Measurements from ENCODE around the gene ANKRD42.
"Not testable (repeated sequence)": the region's sequence is repeated elsewhere in the genome, so short reads cannot be mapped to it uniquely, and the experiment has no call there.

The ANKRD42 gene

DNA sequence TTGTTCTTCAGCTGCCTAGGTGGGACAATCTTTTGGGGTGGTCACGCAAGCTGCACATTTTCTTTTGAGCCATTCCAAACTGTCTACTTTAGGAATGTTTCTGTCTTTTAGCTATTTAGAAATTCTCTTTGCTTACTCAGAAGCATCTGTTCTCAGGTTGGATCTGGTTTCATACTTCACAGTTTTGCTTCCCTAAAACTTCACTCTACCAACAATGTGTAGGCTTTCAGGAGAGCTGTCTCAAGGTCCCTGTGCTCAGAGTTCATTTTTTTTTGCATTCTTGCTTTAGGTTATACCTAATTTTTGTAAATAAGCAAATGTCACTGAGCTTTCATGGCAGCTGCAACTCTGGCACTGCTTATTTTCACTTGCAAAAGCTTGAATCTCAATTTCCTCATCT lies 55.9 kb downstream of the ANKRD42 start:
- no peak overlapping the region for H3K9ac ChIP-seq (ENCODE audit: low read depth, low read length)
- no peaks in the 10 kb centered on the region for H3K4me1 ChIP-seq (ENCODE audit: control insufficient read depth, insufficient read depth, low read length)
- no peak overlapping the region for H3K27ac ChIP-seq (ENCODE audit: low read depth, low read length)
- no peaks in the 10 kb centered on the region for H3K27me3 ChIP-seq (ENCODE audit: control insufficient read depth, insufficient read depth, low read length)
- no peaks in the 10 kb centered on the region for H3K9me3 ChIP-seq (ENCODE audit: control insufficient read depth, insufficient read depth, low read length)
- no peaks in the 10 kb centered on the region for H3K36me3 ChIP-seq (ENCODE audit: control insufficient read depth, insufficient read depth, low read length)
- H3K4me3 ChIP-seq (ENCODE audit: low read depth, low read length) = no peak overlapping the region

GRCh38 chr11:83249972-83250593 lies 56.6 kb downstream of the ANKRD42 start:
- Histone ChIP-seq H3K9ac (ENCODE audit: low read depth, low read length) (no peak overlapping the region), H3K9me3 (ENCODE audit: control insufficient read depth, insufficient read depth, low read length) (no peaks in the 10 kb centered on the region), H3K36me3 (ENCODE audit: control insufficient read depth, insufficient read depth, low read length) (no peaks in the 10 kb centered on the region), H3K27me3 (ENCODE audit: control insufficient read depth, insufficient read depth, low read length) (no peaks in the 10 kb centered on the region), H3K4me1 (ENCODE audit: control insufficient read depth, insufficient read depth, low read length) (no peaks in the 10 kb centered on the region), H3K27ac (ENCODE audit: low read depth, low read length) (no peak overlapping the region), H3K4me3 (ENCODE audit: low read depth, low read length) (no peak overlapping the region)

- no peaks in the 10 kb centered on the region for H3K27me3 ChIP-seq (ENCODE audit: control insufficient read depth, insufficient read depth, low read length)
- H3K36me3 ChIP-seq (ENCODE audit: control insufficient read depth, insufficient read depth, low read length) = peaks cover 3% of the 10 kb centered on the region; the same call in 1 of the 2 replicates
- H3K27ac ChIP-seq (ENCODE audit: low read depth, low read length) = no peak overlapping the region
- no peaks in the 10 kb centered on the region for H3K9me3 ChIP-seq (ENCODE audit: control insufficient read depth, insufficient read depth, low read length)
- no peak overlapping the region for H3K9ac ChIP-seq (ENCODE audit: low read depth, low read length)
- H3K4me1 ChIP-seq (ENCODE audit: control insufficient read depth, insufficient read depth, low read length) = no peaks in the 10 kb centered on the region
- H3K4me3 ChIP-seq (ENCODE audit: low read depth, low read length) = no peak overlapping the region
Observed at GRCh38 chr11:83252266-83252665, 58.8 kb downstream of the ANKRD42 start.

DNA sequence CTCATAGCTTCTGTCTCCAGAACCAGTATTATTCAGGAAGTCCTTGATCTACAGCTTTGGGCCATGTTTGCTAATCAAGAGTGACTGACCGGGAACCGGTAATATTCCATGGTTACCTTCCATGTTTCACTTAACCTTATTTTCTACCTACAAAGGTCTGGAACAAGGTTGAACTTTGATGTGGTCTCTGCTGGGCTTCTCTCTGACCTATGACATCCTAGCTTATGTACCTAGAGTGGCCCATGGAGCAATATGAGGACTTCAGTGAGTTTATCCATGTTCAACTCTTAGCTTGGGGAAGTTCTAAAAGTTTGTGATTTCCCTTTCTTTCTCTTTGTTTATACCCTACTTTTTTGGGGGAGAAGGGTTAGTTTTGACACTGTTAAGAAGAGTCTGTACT lies 59.4 kb downstream of the ANKRD42 start:
- no peaks in the 10 kb centered on the region for H3K4me1 ChIP-seq (ENCODE audit: control insufficient read depth, insufficient read depth, low read length)
- H3K9me3 ChIP-seq (ENCODE audit: control insufficient read depth, insufficient read depth, low read length) = no peaks in the 10 kb centered on the region
- H3K27ac ChIP-seq (ENCODE audit: low read depth, low read length) = no peak overlapping the region
- H3K27me3 ChIP-seq (ENCODE audit: control insufficient read depth, insufficient read depth, low read length) = no peaks in the 10 kb centered on the region
- no peak overlapping the region for H3K9ac ChIP-seq (ENCODE audit: low read depth, low read length)
- H3K4me3 ChIP-seq (ENCODE audit: low read depth, low read length) = no peak overlapping the region
- H3K36me3 ChIP-seq (ENCODE audit: control insufficient read depth, insufficient read depth, low read length) = peaks cover 9% of the 10 kb centered on the region

DNA sequence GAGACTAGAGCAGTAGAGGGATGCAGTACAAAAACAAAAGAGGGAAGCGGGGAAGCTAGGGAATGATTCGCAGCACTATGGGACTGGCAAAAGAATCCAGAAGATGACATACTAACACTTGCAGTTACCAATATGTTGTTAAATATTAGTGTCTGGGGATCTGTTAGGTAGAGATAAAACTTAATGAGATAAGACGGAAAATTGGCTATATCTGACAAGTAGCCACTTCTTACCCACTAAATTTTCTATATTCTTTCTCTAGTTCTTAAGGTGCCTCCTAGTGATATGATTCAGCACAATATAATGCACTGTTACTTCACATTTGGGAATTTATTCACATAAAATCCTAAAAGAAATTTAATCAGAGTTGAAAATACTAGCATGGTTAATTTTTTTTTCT lies 61.9 kb downstream of the ANKRD42 start:
- peaks cover 32% of the 10 kb centered on the region for H3K36me3 ChIP-seq (ENCODE audit: control insufficient read depth, insufficient read depth, low read length)
- H3K4me1 ChIP-seq (ENCODE audit: control insufficient read depth, insufficient read depth, low read length) = no peaks in the 10 kb centered on the region
- no peaks in the 10 kb centered on the region for H3K27me3 ChIP-seq (ENCODE audit: control insufficient read depth, insufficient read depth, low read length)
- no peaks in the 10 kb centered on the region for H3K9me3 ChIP-seq (ENCODE audit: control insufficient read depth, insufficient read depth, low read length)
- H3K27ac ChIP-seq (ENCODE audit: low read depth, low read length) = no peak overlapping the region
- H3K9ac ChIP-seq (ENCODE audit: low read depth, low read length) = no peak overlapping the region
- no peak overlapping the region for H3K4me3 ChIP-seq (ENCODE audit: low read depth, low read length)

GRCh38 chr11:83256602-83257340 lies 63.3 kb downstream of the ANKRD42 start:
- H3K27ac ChIP-seq (ENCODE audit: low read depth, low read length) = no peak overlapping the region
- H3K4me3 ChIP-seq (ENCODE audit: low read depth, low read length) = no peak overlapping the region
- H3K27me3 ChIP-seq (ENCODE audit: control insufficient read depth, insufficient read depth, low read length) = no peaks in the 10 kb centered on the region
- peaks cover 42% of the 10 kb centered on the region for H3K36me3 ChIP-seq (ENCODE audit: control insufficient read depth, insufficient read depth, low read length)
- H3K9me3 ChIP-seq (ENCODE audit: control insufficient read depth, insufficient read depth, low read length) = no peaks in the 10 kb centered on the region
- no peak overlapping the region for H3K9ac ChIP-seq (ENCODE audit: low read depth, low read length)
- no peaks in the 10 kb centered on the region for H3K4me1 ChIP-seq (ENCODE audit: control insufficient read depth, insufficient read depth, low read length)

DNA sequence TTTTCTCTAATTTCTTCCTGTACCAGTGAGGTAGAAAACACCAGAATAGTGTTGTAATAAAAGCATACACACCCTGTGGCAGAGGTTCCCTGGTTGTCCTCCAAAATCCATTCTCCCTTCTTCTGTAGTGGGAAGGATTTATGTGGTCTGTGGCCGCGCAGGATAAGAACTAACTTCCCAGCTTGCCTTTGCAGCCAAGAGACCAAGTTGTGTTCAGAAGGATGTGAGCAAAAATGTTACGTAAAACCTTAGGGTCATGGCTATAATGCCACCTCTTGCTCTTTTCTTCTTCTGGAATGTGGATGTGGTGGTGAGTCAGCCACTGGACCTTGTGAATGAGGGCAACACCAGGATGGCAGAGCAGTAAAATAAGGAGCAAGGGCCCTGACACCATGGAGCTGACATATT lies 64.3 kb downstream of the ANKRD42 start:
- Histone ChIP-seq H3K4me3 (ENCODE audit: low read depth, low read length) (no peak overlapping the region), H3K4me1 (ENCODE audit: control insufficient read depth, insufficient read depth, low read length) (no peaks in the 10 kb centered on the region), H3K9me3 (ENCODE audit: control insufficient read depth, insufficient read depth, low read length) (no peaks in the 10 kb centered on the region), H3K27ac (ENCODE audit: low read depth, low read length) (no peak overlapping the region), H3K9ac (ENCODE audit: low read depth, low read length) (no peak overlapping the region), H3K27me3 (ENCODE audit: control insufficient read depth, insufficient read depth, low read length) (no peaks in the 10 kb centered on the region), H3K36me3 (ENCODE audit: control insufficient read depth, insufficient read depth, low read length) (peaks cover 52% of the 10 kb centered on the region)

GRCh38 chr11:83259559-83259958 lies 66.0 kb downstream of the ANKRD42 start:
- no peaks in the 10 kb centered on the region for H3K27me3 ChIP-seq (ENCODE audit: control insufficient read depth, insufficient read depth, low read length)
- H3K9ac ChIP-seq (ENCODE audit: low read depth, low read length) = no peak overlapping the region
- no peaks in the 10 kb centered on the region for H3K9me3 ChIP-seq (ENCODE audit: control insufficient read depth, insufficient read depth, low read length)
- H3K27ac ChIP-seq (ENCODE audit: low read depth, low read length) = no peak overlapping the region
- H3K4me1 ChIP-seq (ENCODE audit: control insufficient read depth, insufficient read depth, low read length) = no peaks in the 10 kb centered on the region
- H3K4me3 ChIP-seq (ENCODE audit: low read depth, low read length) = no peak overlapping the region
- peaks cover 67% of the 10 kb centered on the region for H3K36me3 ChIP-seq (ENCODE audit: control insufficient read depth, insufficient read depth, low read length)

DNA sequence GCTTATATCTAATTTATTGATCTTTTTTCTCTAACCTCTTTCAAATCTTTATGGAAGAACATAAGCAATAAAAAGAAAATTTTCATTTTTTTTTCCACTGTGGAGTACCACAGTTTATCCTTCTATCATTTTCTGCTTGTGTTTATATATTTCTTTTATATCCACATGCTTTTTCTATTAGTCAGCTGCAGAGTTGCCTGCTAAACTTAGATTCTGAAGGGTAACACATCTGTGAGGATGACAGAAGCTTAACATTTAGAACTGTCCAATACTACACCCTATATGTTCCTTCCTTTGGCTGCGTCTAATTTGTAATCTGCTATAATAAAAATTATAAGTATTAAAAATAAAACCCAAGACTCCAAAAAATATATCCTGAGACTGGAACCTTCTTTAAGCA lies 71.8 kb downstream of the ANKRD42 start:
- Histone ChIP-seq H3K36me3 (ENCODE audit: control insufficient read depth, insufficient read depth, low read length) (peaks cover 56% of the 10 kb centered on the region), H3K9me3 (ENCODE audit: control insufficient read depth, insufficient read depth, low read length) (no peaks in the 10 kb centered on the region), H3K27ac (ENCODE audit: low read depth, low read length) (no peak overlapping the region), H3K9ac (ENCODE audit: low read depth, low read length) (no peak overlapping the region), H3K4me1 (ENCODE audit: control insufficient read depth, insufficient read depth, low read length) (no peaks in the 10 kb centered on the region), H3K4me3 (ENCODE audit: low read depth, low read length) (no peak overlapping the region), H3K27me3 (ENCODE audit: control insufficient read depth, insufficient read depth, low read length) (no peaks in the 10 kb centered on the region)

- not testable (repeated sequence) for H3K4me1 ChIP-seq (ENCODE audit: control insufficient read depth, insufficient read depth, low read length); H3K9ac ChIP-seq (ENCODE audit: low read depth, low read length); H3K27me3 ChIP-seq (ENCODE audit: control insufficient read depth, insufficient read depth, low read length); H3K9me3 ChIP-seq (ENCODE audit: control insufficient read depth, insufficient read depth, low read length); H3K27ac ChIP-seq (ENCODE audit: low read depth, low read length); H3K4me3 ChIP-seq (ENCODE audit: low read depth, low read length)
- peaks cover 46% of the 10 kb centered on the region for H3K36me3 ChIP-seq (ENCODE audit: control insufficient read depth, insufficient read depth, low read length)
Observed at GRCh38 chr11:83269080-83269479, 75.6 kb downstream of the ANKRD42 start.

- H3K27ac ChIP-seq (ENCODE audit: low read depth, low read length); H3K9me3 ChIP-seq (ENCODE audit: control insufficient read depth, insufficient read depth, low read length); H3K4me1 ChIP-seq (ENCODE audit: control insufficient read depth, insufficient read depth, low read length); H3K4me3 ChIP-seq (ENCODE audit: low read depth, low read length); H3K27me3 ChIP-seq (ENCODE audit: control insufficient read depth, insufficient read depth, low read length); H3K9ac ChIP-seq (ENCODE audit: low read depth, low read length): not testable (repeated sequence)
- H3K36me3 ChIP-seq (ENCODE audit: control insufficient read depth, insufficient read depth, low read length) = peaks cover 53% of the 10 kb centered on the region
Observed at GRCh38 chr11:83271734-83272133, 78.2 kb downstream of the ANKRD42 start.

All from HUES48 (cell line).